Inflammatory macrophage treated with lipopolysaccharide for 4 hours (primary cell): Measurements from ENCODE around the gene AP2M1.

Experiments
- DNase-seq: peaks from one replicate; pipeline ENCODE4 v3.0.0-alpha.2; 2020

Gene AP2M1

GRCh38 chr3:184229394-184230080 is 54.9 kb downstream of the AP2M1 start, which contains the start of gene VWA5B2:
TSS of gene VWA5B2 (plus strand) at chr3:184229585. CDS start at chr3:184230529, 944 bp downstream.
- DNase-seq = peak; percentile 26

GRCh38 chr3:184230081-184230602 is 55.5 kb downstream of the AP2M1 start:
- no peak for DNase-seq

- no peak for DNase-seq
These were observed 56.2 kb downstream of the AP2M1 start for GRCh38 chr3:184230603-184231528.

- no peak for DNase-seq
These were observed 57.0 kb downstream of the AP2M1 start for GRCh38 chr3:184231671-184232070.

- DNase-seq = no peak
These were observed 58.6 kb downstream of the AP2M1 start for GRCh38 chr3:184233127-184233843.
